OCI-LY7 (cell line): ENCODE data around the gene FNTB. TPM values are rescaled to one million over a fixed set of nuclear protein-coding genes. Genes with fewer than 3 reads are reported as not detected.

Source experiments
- BruUV-seq: library from RNA; stranded (reverse); fragments of 400-500 nt; replicated peaks from 2 replicates; lab custom pipeline; 2021; lab: Mats Ljungman, UMichigan
- CTCF ChIA-PET: fragments of 300-600 bp; sonication (Branson Sonifier 250); formaldehyde crosslinking; loops from one replicate; lab custom pipeline; 2022; ENCODE audit warnings: antibody characterized with exemption; ENCODE audit not compliant: unreplicated experiment; lab: Charles Lee
- POLR2A ChIA-PET: fragments of 300-600 bp; sonication (Branson Sonifier 250); formaldehyde crosslinking; loops from one replicate; lab custom pipeline; 2022; ENCODE audit warnings: antibody characterized with exemption; lab: Charles Lee
- DNase-seq: peaks from one replicate; pipeline ENCODE4 v3.0.0-alpha.2; 2015; ENCODE audit warnings: low spot score
- H2AFZ ChIP-seq: fragments of 200-600 bp; sonication (generic), shearing (Covaris generic); 2 replicates; pipeline ENCODE4 v1.6.1; 2014; ENCODE audit warnings: mild to moderate bottlenecking, antibody characterized with exemption, low read length, moderate library complexity
- H3K27ac ChIP-seq: fragments of 200-600 bp; sonication (generic); 2 replicates; pipeline ENCODE4 v1.5.1; 2014; ENCODE audit warnings: mixed run types, low read depth, mild to moderate bottlenecking, moderate library complexity, low read length, inconsistent platforms; ENCODE audit not compliant: poor library complexity, severe bottlenecking
- H3K36me3 ChIP-seq: fragments of 200-600 bp; sonication (generic); 2 replicates; pipeline ENCODE4 v1.6.1; 2014; ENCODE audit warnings: mild to moderate bottlenecking, antibody characterized with exemption, low read length, moderate library complexity, mixed read lengths; ENCODE audit not compliant: insufficient read depth
- H3K4me1 ChIP-seq: fragments of 200-600 bp; sonication (generic); 2 replicates; pipeline ENCODE4 v1.5.1; 2014; ENCODE audit warnings: mild to moderate bottlenecking, low read length; ENCODE audit not compliant: insufficient read depth, poor library complexity, severe bottlenecking
- H3K4me2 ChIP-seq: fragments of 200-600 bp; sonication (generic); 2 replicates; pipeline ENCODE4 v1.6.1; 2014; ENCODE audit warnings: mild to moderate bottlenecking, low read length
- H3K4me3 ChIP-seq: fragments of 200-600 bp; sonication (generic); 2 replicates; pipeline ENCODE4 v1.5.1; 2014; ENCODE audit warnings: mild to moderate bottlenecking, low read depth, low read length; ENCODE audit not compliant: poor library complexity, severe bottlenecking
- H3K79me2 ChIP-seq: fragments of 200-600 bp; sonication (generic); 2 replicates; pipeline ENCODE4 v1.6.1; 2016; ENCODE audit warnings: low read depth, mild to moderate bottlenecking, low read length, moderate library complexity, mixed read lengths; ENCODE audit not compliant: insufficient read depth
- H3K9me2 ChIP-seq: fragments of 200-600 bp; sonication (generic); 2 replicates; pipeline ENCODE4 v1.6.1; 2016; ENCODE audit warnings: mild to moderate bottlenecking, low read length, mixed read lengths; ENCODE audit not compliant: insufficient read depth
- H3K9me3 ChIP-seq: fragments of 200-600 bp; sonication (generic); 2 replicates; pipeline ENCODE4 v1.6.1; 2014; ENCODE audit warnings: mild to moderate bottlenecking, mixed run types, low read length, mixed read lengths
- H4K20me1 ChIP-seq: fragments of 200-600 bp; sonication (generic); 2 replicates; pipeline ENCODE4 v1.6.1; 2014; ENCODE audit warnings: mild to moderate bottlenecking, antibody characterized with exemption, low read length, moderate library complexity, mixed read lengths; ENCODE audit not compliant: insufficient read depth
- CTCF ChIP-seq: fragments of 200-600 bp; sonication (generic); conservative IDR thresholded peaks from 2 replicates; pipeline ENCODE4 v1.5.1; 2014; ENCODE audit warnings: mild to moderate bottlenecking, antibody characterized with exemption, low read length, moderate library complexity, mixed read lengths
- EZH2phosphoT487 ChIP-seq: fragments of 200-600 bp; sonication (generic); IDR thresholded peaks from 2 replicates; pipeline ENCODE4 v1.6.1; 2018; ENCODE audit warnings: low read depth, borderline replicate concordance, mild to moderate bottlenecking, mixed run types, antibody characterized with exemption, low read length, moderate library complexity, mixed read lengths
- intact Hi-C: fragments of 100-400 bp; cut with micrococcal nuclease; formaldehyde crosslinking; loops from one replicate; pipeline ENCODE4 v1.10.0; 2022; ENCODE audit not compliant: unreplicated experiment
- total RNA-seq, 2 experiments: library from RNA; depleted of rRNA in 1 of 2; stranded (reverse); fragments of >200 nt in 1 of 2; shearing (Covaris generic) in 1 of 2; gene quantifications; 2 replicates each; pipeline ENCODE4 v1.2.3, GENCODE V29; 2014 to 2022

Gene FNTB
- total RNA-seq, 2 experiments from 2014 or later, result 9.2 to 18.0 TPM

DNA sequence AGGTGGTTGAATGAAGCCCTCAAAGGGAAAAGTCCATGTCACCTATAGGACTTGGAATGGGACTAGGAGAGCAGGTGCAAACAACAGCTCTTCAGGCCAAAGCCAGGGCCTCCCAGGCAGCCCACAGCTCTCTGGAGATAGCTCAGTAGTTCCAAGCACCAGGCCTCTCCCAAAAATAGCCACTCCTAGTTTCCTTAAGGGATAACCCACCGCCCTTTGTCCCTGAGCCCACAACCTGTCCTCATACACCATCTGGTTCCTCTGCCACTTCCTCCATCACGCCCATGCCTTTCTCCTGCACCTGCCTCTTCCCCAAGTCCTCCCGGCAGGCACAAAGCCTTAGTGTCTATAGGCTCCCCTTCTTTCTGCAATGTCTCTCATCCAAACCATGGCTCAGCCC, 16.7 kb upstream of the FNTB start:
- no peak for DNase-seq
- TF ChIP-seq EZH2phosphoT487 (no peak), CTCF (no peak)
- no peak overlapping the region for H3K27ac ChIP-seq
- H3K9me2 ChIP-seq, result no peaks in the 10 kb centered on the region
- H3K4me3 ChIP-seq, result no peak overlapping the region
- no peaks in the 10 kb centered on the region for H3K9me3 ChIP-seq
- no peaks in the 10 kb centered on the region; the same call in 1 of the 2 replicates for H4K20me1 ChIP-seq
- CTCF ChIA-PET, result interaction anchor here (0.7 kb wide), 1 partner anchor 23 kb away, joined by 4 read pairs; no protein-coding TSS in a partner anchor
- POLR2A ChIA-PET, result interaction anchor here (0.6 to 1.1 kb wide), 3 partner anchors 12 to 46 kb away, joined by 3 to 5 read pairs (median 3); no protein-coding TSS in a partner anchor
- H3K79me2 ChIP-seq, result no peaks in the 10 kb centered on the region
- intact Hi-C loops, result no loop called here
- no peak overlapping the region for H2AFZ ChIP-seq
- peaks cover 11% of the 10 kb centered on the region for H3K4me1 ChIP-seq
- no peaks in the 10 kb centered on the region for H3K36me3 ChIP-seq
- no peak overlapping the region for H3K4me2 ChIP-seq
- no TSS peak for BruUV-seq

- H3K9me2 ChIP-seq, result no peaks in the 10 kb centered on the region
- no peak overlapping the region for H2AFZ ChIP-seq
- no peaks in the 10 kb centered on the region for H3K9me3 ChIP-seq
- no peaks in the 10 kb centered on the region for H3K36me3 ChIP-seq
- no peaks in the 10 kb centered on the region for H3K79me2 ChIP-seq
- ChIA-PET POLR2A (interaction anchor here (1.0 to 1.1 kb wide), 3 partner anchors 10 to 13 kb away, joined by 3 to 4 read pairs (median 3); no protein-coding TSS in a partner anchor), CTCF (no interaction called here)
- no peaks in the 10 kb centered on the region; the same call in 1 of the 2 replicates for H4K20me1 ChIP-seq
- no peak overlapping the region for H3K4me3 ChIP-seq
- no peak overlapping the region for H3K27ac ChIP-seq
- intact Hi-C loops, result no loop called here
- BruUV-seq, result no TSS peak
- no peak for DNase-seq
- no peak overlapping the region for H3K4me2 ChIP-seq
- peaks cover 11% of the 10 kb centered on the region for H3K4me1 ChIP-seq
- TF ChIP-seq CTCF (no peak), EZH2phosphoT487 (no peak)
Measured at GRCh38 chr14:64970776-64971477, 15.8 kb upstream of the FNTB start.

DNA sequence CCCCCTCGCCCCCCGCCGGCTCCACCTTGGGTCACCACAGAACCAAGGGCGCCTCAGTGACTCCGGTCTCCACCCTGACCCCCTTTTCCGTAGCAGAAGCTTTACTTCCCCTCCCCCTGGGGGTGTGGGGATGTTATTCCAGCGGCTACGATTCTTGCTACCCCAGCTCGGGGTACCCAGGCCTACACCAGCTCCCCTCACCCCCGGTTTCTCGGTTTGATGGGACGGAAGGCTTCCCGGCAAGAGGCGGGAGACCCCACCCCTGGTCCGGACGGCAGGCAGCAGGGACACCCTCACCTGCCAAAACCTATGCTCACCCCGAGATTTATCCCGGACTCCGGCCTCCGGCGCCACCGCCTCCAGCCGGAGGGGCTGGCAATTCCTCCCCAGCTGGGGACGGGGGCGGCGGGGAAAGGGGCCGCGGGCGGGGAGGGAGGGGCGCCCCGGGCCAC, 15.2 kb upstream of the FNTB start:
- POLR2A ChIA-PET, result interaction anchor here (1.0 kb wide), 1 partner anchor 9 kb away, joined by 4 read pairs; no protein-coding TSS in a partner anchor
- CTCF ChIA-PET, result no interaction called here
- no peak overlapping the region for H2AFZ ChIP-seq

More for the DNA sequence above, 15.2 kb upstream of the FNTB start:
- Histone ChIP-seq H3K79me2 (no peaks in the 10 kb centered on the region), H3K4me2 (peak overlapping the region; percentile 67), H3K27ac (no peak overlapping the region), H3K4me3 (peak overlapping the region; percentile 59), H3K9me3 (no peaks in the 10 kb centered on the region), H3K9me2 (no peaks in the 10 kb centered on the region), H4K20me1 (no peaks in the 10 kb centered on the region; the same call in 1 of the 2 replicates), H3K4me1 (peaks cover 11% of the 10 kb centered on the region), H3K36me3 (no peaks in the 10 kb centered on the region)
- no peak for DNase-seq
- TF ChIP-seq EZH2phosphoT487, result no peak
- no peak for TF ChIP-seq CTCF
- no TSS peak for BruUV-seq
- intact Hi-C loops, result no loop called here
